ENCODE measurements around the gene ALG12. TPM values are rescaled to one million over a fixed set of nuclear protein-coding genes. Genes with fewer than 3 reads are reported as not detected.

The ALG12 gene
- total RNA-seq, 4 donors from 2014 or later, result 12.8 to 16.6 (median 13.0) TPM

DNA sequence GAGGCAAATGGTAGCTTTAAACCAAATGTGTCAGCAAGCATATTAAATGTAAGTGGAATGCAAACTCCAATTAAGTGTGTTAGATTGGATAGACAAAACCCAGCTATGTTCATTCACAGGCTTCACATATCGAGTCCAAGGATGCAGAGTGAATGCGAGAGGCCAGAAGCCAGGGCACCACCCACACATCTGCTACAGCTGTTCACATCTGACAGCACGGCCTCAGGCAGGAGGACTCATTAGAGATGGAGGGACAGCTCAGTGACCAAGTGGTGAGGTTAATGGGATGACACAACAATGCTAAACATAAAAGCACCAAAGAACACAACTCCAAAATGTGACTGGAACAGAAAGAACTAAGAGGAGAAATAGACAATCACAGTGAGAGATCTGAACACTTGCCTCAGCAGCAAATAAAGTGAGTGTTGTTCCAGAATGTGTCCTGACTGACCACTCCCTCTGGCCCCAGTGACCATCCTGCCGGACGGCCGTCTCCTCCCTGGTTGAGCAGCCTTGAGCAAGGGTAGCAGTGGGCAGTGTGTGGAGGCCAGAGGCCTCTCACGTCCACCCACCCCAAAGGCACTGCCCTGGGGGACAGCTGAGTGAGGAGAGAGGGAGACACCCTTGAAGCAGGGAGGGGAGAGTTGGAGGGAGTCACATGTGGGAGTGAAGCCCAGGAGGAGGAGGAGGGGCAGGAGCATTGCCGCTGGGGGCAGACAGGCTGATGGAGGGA, 23.8 kb downstream of the ALG12 start:
- no peak overlapping the region for H3K27ac ChIP-seq
- WGBS, 2 donors, result 84 to 93% methylated on average over 6 to 8 of the region's 8 CpGs
- H3K4me1 ChIP-seq, result no peaks in the 10 kb centered on the region
- no peak overlapping the region for H3K4me3 ChIP-seq
- peaks cover 0 to 10% (median 0%) of the 10 kb centered on the region in 3 donors for H3K9me3 ChIP-seq
- no peak for DNase-seq
- H3K36me3 ChIP-seq, result peaks cover 0 to 42% (median 0%) of the 10 kb centered on the region in 3 donors
- intact Hi-C loops (cut with DNase I), result no loop called here
- TF ChIP-seq, protein P1, sequence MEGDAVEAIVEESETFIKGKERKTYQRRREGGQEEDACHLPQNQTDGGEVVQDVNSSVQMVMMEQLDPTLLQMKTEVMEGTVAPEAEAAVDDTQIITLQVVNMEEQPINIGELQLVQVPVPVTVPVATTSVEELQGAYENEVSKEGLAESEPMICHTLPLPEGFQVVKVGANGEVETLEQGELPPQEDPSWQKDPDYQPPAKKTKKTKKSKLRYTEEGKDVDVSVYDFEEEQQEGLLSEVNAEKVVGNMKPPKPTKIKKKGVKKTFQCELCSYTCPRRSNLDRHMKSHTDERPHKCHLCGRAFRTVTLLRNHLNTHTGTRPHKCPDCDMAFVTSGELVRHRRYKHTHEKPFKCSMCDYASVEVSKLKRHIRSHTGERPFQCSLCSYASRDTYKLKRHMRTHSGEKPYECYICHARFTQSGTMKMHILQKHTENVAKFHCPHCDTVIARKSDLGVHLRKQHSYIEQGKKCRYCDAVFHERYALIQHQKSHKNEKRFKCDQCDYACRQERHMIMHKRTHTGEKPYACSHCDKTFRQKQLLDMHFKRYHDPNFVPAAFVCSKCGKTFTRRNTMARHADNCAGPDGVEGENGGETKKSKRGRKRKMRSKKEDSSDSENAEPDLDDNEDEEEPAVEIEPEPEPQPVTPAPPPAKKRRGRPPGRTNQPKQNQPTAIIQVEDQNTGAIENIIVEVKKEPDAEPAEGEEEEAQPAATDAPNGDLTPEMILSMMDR (IDR thresholded peaks at IDR 0.05), result no peak
- TF ChIP-seq POLR2A (IDR thresholded peaks at IDR 0.05), result no peak
- no peaks in the 10 kb centered on the region for H3K27me3 ChIP-seq

DNA sequence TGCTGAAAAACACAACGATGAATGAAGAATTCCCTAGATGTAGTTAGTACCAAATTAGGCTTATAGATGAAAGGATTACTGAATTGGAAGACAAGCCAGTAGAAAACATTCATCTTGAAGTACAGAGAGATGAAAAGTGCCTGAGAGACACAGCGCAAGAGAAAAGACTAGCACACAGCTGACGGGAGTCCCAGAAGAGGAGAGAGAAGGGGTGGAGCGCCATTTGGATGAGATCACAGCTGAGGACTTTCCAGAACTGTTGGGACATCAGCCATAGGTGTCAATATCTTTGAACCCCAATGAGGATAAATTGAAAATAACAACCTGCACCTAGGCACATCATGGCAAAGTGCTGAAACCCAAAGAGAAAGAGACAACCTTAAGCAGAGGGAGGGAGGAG, 25.2 kb downstream of the ALG12 start:
- H3K4me1 ChIP-seq, result no peaks in the 10 kb centered on the region
- DNase-seq, result no peak
- H3K4me3 ChIP-seq, result no peak overlapping the region
- H3K36me3 ChIP-seq, result peaks cover 0 to 42% (median 0%) of the 10 kb centered on the region in 3 donors
- intact Hi-C loops (cut with DNase I), result no loop called here
- 79 to 98% methylated on average over 4 of the region's 4 CpGs for WGBS, 2 donors
- H3K27ac ChIP-seq, result no peak overlapping the region
- no peak for TF ChIP-seq POLR2A (IDR thresholded peaks at IDR 0.05)
- TF ChIP-seq, protein P1 (IDR thresholded peaks at IDR 0.05), result no peak
- H3K9me3 ChIP-seq, result peaks cover 0 to 10% (median 0%) of the 10 kb centered on the region in 3 donors
- H3K27me3 ChIP-seq, result no peaks in the 10 kb centered on the region

GRCh38 chr22:49892226-49892899, 25.9 kb downstream of the ALG12 start:
- intact Hi-C loops (cut with DNase I), result no loop called here
- no peaks in the 10 kb centered on the region for H3K27me3 ChIP-seq
- WGBS, 2 donors, result 78 to 83% methylated on average over 4 of the region's 4 CpGs
- H3K27ac ChIP-seq, result no peak overlapping the region
- no peaks in the 10 kb centered on the region for H3K4me1 ChIP-seq
- no peak overlapping the region for H3K4me3 ChIP-seq
- TF ChIP-seq POLR2A (IDR thresholded peaks at IDR 0.05), result no peak
- TF ChIP-seq, protein P1 (IDR thresholded peaks at IDR 0.05), result no peak
- peaks cover 0 to 49% (median 0%) of the 10 kb centered on the region in 3 donors for H3K36me3 ChIP-seq
- peaks cover 0 to 10% (median 0%) of the 10 kb centered on the region in 3 donors for H3K9me3 ChIP-seq
- DNase-seq, result no peak

DNA sequence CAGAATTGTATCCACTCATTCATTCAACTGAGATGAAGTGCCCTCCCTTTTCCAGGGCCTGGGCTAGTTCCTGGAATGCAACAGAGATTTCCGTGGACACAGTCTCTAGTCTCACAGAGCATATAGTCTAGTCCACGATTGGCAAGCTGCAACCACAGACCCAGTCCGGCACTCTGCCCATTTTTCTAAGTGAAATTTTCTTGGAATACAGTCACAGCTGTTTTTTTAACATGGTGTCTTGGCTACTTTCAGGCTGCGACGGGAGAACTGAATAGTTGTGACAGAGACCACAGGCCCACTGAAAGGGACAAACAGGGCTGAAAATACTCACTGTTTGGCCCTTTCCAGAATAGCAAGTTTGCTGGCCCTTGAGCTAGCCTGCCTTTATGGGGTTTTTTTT, 29.2 kb downstream of the ALG12 start:
- Histone ChIP-seq H3K27ac (no peak overlapping the region), H3K4me3 (no peak overlapping the region), H3K36me3 (peaks cover 19 to 82% (median 20%) of the 10 kb centered on the region in 3 donors), H3K4me1 (no peaks in the 10 kb centered on the region), H3K27me3 (no peaks in the 10 kb centered on the region), H3K9me3 (peaks cover 0 to 10% (median 0%) of the 10 kb centered on the region in 3 donors)
- intact Hi-C loops (cut with DNase I), result no loop called here
- TF ChIP-seq, protein P1 (IDR thresholded peaks at IDR 0.05), result no peak
- no peak for TF ChIP-seq POLR2A (IDR thresholded peaks at IDR 0.05)
- DNase-seq, result no peak
- WGBS, 2 donors, result 88 to 93% methylated on average over 5 of the region's 5 CpGs

DNA sequence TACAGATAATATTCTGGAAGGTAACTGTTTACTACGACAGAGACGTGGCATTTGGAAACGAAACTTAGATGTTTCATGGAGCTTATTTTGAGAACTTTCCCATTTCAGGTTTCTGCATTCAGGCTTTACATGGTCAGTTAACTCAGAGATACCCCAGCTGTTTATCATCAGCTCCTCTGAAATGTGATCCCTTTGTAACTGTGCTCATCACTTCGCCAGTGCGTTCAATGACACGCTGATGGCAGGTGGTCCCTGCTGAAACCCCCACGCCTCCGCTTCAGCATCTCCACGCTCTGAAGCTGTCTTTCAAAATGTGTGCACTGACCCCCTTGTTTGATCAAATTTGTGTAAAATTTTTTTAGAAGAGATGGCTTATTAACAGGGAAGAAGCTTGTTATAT, 30.5 kb downstream of the ALG12 start:
- intact Hi-C loops (cut with DNase I), result no loop called here
- DNase-seq, result no peak
- H3K27me3 ChIP-seq, result no peaks in the 10 kb centered on the region
- WGBS, 2 donors, result 86 to 87% methylated on average over 9 of the region's 9 CpGs
- H3K9me3 ChIP-seq, result peaks cover 0 to 10% (median 0%) of the 10 kb centered on the region in 3 donors
- H3K4me1 ChIP-seq, result no peaks in the 10 kb centered on the region
- peaks cover 20 to 92% (median 23%) of the 10 kb centered on the region in 3 donors for H3K36me3 ChIP-seq
- no peak overlapping the region for H3K27ac ChIP-seq
- no peak for TF ChIP-seq POLR2A (IDR thresholded peaks at IDR 0.05)
- TF ChIP-seq, protein P1 (IDR thresholded peaks at IDR 0.05), result no peak
- H3K4me3 ChIP-seq, result no peak overlapping the region

Data from esophagus squamous epithelium (tissue), 5 donors.